ENCODE data around the gene FAM170B.

DNA sequence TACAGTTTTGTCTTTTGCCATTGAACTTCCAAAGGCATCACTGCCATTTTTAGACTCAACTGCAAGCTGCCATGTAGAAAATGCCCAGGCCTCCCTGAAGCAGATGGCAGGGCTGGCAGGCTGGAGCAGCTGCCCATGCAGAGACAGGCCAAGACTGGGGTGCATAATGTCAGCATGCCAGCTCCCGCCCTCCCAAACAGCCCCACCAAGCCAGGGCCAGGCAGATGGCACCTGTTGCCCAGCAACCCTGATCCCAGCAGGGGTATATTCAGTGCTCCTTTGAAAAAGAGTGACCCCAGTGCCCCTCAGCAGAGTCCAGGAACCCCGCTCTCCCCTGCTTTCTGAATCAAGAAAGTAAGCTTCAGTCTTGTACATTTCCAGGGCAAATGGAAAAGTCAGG, 51.1 kb downstream of the FAM170B start:
- TF ChIP-seq, protein P1, sequence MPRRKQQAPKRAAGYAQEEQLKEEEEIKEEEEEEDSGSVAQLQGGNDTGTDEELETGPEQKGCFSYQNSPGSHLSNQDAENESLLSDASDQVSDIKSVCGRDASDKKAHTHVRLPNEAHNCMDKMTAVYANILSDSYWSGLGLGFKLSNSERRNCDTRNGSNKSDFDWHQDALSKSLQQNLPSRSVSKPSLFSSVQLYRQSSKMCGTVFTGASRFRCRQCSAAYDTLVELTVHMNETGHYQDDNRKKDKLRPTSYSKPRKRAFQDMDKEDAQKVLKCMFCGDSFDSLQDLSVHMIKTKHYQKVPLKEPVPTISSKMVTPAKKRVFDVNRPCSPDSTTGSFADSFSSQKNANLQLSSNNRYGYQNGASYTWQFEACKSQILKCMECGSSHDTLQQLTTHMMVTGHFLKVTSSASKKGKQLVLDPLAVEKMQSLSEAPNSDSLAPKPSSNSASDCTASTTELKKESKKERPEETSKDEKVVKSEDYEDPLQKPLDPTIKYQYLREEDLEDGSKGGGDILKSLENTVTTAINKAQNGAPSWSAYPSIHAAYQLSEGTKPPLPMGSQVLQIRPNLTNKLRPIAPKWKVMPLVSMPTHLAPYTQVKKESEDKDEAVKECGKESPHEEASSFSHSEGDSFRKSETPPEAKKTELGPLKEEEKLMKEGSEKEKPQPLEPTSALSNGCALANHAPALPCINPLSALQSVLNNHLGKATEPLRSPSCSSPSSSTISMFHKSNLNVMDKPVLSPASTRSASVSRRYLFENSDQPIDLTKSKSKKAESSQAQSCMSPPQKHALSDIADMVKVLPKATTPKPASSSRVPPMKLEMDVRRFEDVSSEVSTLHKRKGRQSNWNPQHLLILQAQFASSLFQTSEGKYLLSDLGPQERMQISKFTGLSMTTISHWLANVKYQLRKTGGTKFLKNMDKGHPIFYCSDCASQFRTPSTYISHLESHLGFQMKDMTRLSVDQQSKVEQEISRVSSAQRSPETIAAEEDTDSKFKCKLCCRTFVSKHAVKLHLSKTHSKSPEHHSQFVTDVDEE (CRISPR knock-in tag; IDR thresholded peaks at IDR 0.05): no peak
- TF ChIP-seq TOX (CRISPR knock-in tag; IDR thresholded peaks at IDR 0.05; ENCODE audit: borderline replicate concordance) (no peak), ZNF8 (CRISPR knock-in tag; IDR thresholded peaks at IDR 0.05) (no peak), ZFP30 (CRISPR knock-in tag; IDR thresholded peaks at IDR 0.05) (no peak), ISL1 (CRISPR knock-in tag; IDR thresholded peaks at IDR 0.05) (no peak), ESRRG (CRISPR knock-in tag; IDR thresholded peaks at IDR 0.05) (no peak), PPARA (CRISPR knock-in tag; IDR thresholded peaks at IDR 0.05; ENCODE audit: borderline replicate concordance) (no peak)
- TF ChIP-seq, protein P2, sequence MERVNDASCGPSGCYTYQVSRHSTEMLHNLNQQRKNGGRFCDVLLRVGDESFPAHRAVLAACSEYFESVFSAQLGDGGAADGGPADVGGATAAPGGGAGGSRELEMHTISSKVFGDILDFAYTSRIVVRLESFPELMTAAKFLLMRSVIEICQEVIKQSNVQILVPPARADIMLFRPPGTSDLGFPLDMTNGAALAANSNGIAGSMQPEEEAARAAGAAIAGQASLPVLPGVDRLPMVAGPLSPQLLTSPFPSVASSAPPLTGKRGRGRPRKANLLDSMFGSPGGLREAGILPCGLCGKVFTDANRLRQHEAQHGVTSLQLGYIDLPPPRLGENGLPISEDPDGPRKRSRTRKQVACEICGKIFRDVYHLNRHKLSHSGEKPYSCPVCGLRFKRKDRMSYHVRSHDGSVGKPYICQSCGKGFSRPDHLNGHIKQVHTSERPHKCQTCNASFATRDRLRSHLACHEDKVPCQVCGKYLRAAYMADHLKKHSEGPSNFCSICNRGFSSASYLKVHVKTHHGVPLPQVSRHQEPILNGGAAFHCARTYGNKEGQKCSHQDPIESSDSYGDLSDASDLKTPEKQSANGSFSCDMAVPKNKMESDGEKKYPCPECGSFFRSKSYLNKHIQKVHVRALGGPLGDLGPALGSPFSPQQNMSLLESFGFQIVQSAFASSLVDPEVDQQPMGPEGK (CRISPR knock-in tag; IDR thresholded peaks at IDR 0.05; ENCODE audit: borderline replicate concordance): no peak
- TF ChIP-seq, protein P3, sequence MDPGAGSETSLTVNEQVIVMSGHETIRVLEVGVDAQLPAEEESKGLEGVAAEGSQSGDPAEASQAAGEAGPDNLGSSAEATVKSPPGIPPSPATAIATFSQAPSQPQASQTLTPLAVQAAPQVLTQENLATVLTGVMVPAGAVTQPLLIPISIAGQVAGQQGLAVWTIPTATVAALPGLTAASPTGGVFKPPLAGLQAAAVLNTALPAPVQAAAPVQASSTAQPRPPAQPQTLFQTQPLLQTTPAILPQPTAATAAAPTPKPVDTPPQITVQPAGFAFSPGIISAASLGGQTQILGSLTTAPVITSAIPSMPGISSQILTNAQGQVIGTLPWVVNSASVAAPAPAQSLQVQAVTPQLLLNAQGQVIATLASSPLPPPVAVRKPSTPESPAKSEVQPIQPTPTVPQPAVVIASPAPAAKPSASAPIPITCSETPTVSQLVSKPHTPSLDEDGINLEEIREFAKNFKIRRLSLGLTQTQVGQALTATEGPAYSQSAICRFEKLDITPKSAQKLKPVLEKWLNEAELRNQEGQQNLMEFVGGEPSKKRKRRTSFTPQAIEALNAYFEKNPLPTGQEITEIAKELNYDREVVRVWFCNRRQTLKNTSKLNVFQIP (CRISPR knock-in tag; IDR thresholded peaks at IDR 0.05; ENCODE audit: borderline replicate concordance, low read depth): no peak
- TF ChIP-seq, protein P4, sequence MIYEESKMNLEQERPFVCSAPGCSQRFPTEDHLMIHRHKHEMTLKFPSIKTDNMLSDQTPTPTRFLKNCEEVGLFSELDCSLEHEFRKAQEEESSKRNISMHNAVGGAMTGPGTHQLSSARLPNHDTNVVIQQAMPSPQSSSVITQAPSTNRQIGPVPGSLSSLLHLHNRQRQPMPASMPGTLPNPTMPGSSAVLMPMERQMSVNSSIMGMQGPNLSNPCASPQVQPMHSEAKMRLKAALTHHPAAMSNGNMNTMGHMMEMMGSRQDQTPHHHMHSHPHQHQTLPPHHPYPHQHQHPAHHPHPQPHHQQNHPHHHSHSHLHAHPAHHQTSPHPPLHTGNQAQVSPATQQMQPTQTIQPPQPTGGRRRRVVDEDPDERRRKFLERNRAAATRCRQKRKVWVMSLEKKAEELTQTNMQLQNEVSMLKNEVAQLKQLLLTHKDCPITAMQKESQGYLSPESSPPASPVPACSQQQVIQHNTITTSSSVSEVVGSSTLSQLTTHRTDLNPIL (CRISPR knock-in tag; IDR thresholded peaks at IDR 0.05; ENCODE audit: low read depth): no peak

Measured in SK-N-SH treated with all-trans-retinoic acid at 6 μM for 48 hours (cell line).